ENCODE results near the gene LRMDA.

Gene LRMDA

DNA sequence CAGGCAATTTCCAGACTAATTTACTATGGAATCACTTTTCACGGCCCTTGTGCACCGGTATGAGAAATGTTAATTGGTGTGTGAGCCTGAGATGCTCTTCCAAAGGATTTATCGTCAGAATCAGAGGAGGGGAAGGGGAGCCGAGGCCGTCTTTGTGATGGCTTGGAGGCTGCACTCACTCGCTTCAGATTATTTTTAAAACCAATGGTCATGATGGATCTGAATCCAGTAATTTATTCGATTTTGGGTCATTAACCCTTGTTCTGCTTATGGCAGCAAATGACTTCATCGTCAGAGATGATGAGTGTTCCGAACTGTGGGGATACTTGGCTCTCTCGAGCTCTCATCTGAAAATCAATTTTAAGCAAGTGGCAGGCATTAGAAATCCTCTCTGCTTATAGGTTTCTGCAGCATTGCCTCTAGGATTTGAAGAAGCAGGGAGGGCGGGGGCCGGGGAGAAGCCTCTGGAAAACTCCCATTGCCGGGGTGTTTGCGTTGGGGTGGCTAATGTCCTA lies 576.3 kb downstream of the LRMDA start:
- no peak overlapping the region for H3K4me3 ChIP-seq (ENCODE audit: low read depth, low read length)
- TF ChIP-seq, protein P1, sequence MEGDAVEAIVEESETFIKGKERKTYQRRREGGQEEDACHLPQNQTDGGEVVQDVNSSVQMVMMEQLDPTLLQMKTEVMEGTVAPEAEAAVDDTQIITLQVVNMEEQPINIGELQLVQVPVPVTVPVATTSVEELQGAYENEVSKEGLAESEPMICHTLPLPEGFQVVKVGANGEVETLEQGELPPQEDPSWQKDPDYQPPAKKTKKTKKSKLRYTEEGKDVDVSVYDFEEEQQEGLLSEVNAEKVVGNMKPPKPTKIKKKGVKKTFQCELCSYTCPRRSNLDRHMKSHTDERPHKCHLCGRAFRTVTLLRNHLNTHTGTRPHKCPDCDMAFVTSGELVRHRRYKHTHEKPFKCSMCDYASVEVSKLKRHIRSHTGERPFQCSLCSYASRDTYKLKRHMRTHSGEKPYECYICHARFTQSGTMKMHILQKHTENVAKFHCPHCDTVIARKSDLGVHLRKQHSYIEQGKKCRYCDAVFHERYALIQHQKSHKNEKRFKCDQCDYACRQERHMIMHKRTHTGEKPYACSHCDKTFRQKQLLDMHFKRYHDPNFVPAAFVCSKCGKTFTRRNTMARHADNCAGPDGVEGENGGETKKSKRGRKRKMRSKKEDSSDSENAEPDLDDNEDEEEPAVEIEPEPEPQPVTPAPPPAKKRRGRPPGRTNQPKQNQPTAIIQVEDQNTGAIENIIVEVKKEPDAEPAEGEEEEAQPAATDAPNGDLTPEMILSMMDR (IDR thresholded peaks at IDR 0.05; ENCODE audit: low read depth, low read length, missing control alignments): no peak
- DNase-seq (ENCODE audit: low read depth): no peak

DNA sequence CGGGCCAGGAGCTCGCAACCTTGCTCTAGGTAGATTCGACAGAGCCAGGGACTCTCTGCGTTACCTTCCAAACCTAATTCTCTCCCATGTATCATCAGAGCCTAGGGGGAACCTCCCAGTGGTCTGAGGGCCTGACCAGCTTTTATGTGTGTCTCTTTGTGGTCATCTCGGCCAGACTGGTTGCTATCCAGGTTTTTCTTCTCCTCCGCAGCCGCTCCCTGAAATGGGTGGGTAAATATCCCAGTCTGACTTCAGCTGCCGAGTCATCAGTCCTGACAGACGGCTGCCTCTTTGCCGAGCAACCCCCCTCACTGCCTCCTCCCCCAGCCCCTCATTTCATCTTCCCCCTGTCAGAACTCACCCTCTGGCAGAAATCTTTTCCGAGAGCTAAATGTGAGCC lies 578.1 kb downstream of the LRMDA start:
- TF ChIP-seq, protein P1 (IDR thresholded peaks at IDR 0.05; ENCODE audit: low read depth, low read length, missing control alignments): no peak
- no peak for DNase-seq (ENCODE audit: low read depth)
- H3K4me3 ChIP-seq (ENCODE audit: low read depth, low read length): no peak overlapping the region

DNA sequence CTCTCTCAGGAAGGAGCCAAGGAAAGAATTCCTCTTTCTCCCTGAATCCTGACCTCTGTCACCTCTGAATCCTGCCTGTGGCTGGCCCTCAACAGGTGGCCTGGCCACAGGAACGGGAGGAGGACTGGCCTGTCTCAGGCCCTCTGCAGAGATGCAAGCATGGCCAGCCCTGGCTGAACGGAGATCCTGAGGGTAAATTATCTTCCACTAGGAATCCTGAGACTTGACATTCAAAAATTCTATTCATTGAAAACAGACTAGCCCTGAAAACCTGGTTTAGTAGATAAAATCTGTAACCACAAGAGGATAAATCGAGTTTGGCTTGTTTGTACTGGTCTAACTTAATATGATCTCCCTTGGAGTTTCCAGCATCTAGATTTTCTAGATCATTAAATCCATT lies 579.3 kb downstream of the LRMDA start:
- DNase-seq (ENCODE audit: low read depth): no peak
- TF ChIP-seq, protein P1 (IDR thresholded peaks at IDR 0.05; ENCODE audit: low read depth, low read length, missing control alignments): no peak
- H3K4me3 ChIP-seq (ENCODE audit: low read depth, low read length): no peak overlapping the region

DNA sequence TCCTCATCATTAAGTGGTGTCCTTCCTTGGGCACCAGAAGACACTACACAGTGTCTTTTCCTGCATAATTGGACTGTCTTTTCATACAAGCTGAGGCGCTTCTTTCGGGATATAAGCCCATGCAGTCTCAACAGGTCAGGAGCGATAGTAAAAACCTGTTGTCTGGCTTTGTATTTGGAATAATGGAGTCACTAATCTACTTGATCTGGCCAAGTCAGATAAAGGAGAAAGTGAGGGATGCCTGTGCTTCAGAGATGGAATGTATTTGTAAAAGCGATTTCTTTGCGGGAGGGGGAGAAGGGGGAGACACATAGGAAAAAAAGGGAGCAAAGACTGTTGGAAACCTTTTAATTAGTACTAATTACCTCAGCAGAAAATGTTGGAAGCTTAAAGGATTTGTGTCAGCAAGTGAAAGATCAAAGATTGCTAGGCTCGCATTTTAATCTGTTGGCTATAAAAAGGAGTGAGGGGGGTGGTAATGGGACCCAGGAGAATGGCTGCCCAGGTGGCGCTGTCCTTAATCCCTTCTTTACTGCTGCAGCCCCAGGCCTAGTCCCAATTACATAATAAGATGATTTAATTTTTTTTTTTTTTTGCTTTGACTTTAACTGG lies 581.4 kb downstream of the LRMDA start:
- no peak for DNase-seq (ENCODE audit: low read depth)
- H3K4me3 ChIP-seq (ENCODE audit: low read depth, low read length): no peak overlapping the region
- TF ChIP-seq, protein P1 (IDR thresholded peaks at IDR 0.05; ENCODE audit: low read depth, low read length, missing control alignments): no peak

DNA sequence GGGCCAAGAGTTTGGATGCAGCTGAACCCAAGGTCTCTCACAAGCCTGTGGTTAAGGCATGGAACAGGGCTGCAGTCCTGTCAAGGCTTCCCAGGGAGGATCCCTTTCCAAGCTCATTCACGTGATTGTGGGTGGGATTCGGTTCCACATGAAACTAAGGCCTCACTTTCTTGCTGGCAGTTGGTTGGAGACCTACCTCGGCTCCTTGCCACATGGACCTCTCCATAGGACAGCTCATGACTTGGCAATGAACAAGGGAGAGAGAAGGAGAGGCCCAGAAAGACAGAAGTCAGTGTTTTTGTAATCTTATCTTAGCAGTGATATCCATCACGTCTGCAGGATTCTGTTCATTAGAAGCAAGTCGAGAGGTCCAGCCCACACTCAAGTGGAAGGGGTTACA lies 583.8 kb downstream of the LRMDA start:
- no peak for DNase-seq (ENCODE audit: low read depth)
- TF ChIP-seq, protein P1 (IDR thresholded peaks at IDR 0.05; ENCODE audit: low read depth, low read length, missing control alignments): no peak
- H3K4me3 ChIP-seq (ENCODE audit: low read depth, low read length): no peak overlapping the region

DNA sequence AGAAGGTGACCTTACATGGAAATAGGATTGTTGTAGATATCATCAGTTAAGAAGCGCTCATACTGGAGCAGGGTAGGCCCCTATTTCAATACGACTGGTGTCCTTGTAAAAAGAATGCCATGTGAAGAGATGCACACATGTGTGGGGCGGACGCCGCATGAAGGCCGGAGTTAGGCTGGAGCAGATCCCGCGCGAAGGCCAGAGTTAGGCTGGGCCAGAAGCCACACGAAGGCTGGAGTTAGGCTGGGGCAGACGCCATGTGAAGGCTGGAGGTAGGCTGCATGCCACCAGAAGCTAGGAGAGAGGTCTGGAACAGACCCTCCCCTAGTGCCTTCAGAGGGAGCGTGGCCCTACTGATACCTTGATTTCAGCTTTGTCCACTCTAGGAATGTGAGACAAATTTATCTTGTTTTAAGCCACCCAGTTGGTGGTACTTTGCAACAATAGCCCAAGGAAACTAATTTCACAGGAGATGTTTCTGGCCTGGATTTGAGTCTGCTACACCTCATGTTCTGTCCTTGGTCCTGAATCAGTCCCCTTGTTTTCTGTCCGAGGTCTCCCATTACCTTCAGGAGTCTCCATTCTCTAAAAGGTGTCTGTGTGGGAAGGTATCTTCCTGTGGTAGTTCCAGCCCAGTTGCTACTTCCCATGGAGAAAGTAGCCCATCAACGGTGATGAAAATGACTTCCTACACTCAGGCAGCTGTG lies 585.8 kb downstream of the LRMDA start:
- no peak overlapping the region for H3K4me3 ChIP-seq (ENCODE audit: low read depth, low read length)
- TF ChIP-seq, protein P1 (IDR thresholded peaks at IDR 0.05; ENCODE audit: low read depth, low read length, missing control alignments): no peak
- DNase-seq (ENCODE audit: low read depth): no peak
